ENCODE results near the gene KRT23.

DNA sequence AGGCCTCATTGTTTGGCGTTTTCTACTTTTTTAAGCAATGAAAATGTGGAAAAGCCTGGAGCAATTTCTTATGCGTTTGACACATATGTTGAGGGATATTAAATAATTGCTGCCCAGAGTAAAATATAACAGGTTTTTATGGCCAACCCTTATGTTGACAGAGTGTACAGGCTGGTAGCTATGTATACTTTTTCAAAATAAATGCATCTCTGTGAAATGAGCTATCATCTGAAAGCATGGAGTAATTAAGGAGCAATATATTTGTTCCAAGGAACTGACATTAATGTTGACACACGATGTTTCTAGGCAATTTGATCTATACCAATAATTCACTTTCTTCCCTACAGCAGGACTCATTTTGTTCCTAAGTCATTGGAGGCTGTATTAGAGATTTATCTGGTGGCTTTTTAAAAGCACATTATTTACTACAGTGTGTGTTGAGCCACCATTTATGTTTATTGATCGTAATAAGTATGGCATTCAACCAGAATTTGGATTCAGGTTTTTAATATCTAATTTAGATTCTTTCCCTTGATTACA is 40.5 kb downstream of the KRT23 start:
- TF ChIP-seq, protein P1, sequence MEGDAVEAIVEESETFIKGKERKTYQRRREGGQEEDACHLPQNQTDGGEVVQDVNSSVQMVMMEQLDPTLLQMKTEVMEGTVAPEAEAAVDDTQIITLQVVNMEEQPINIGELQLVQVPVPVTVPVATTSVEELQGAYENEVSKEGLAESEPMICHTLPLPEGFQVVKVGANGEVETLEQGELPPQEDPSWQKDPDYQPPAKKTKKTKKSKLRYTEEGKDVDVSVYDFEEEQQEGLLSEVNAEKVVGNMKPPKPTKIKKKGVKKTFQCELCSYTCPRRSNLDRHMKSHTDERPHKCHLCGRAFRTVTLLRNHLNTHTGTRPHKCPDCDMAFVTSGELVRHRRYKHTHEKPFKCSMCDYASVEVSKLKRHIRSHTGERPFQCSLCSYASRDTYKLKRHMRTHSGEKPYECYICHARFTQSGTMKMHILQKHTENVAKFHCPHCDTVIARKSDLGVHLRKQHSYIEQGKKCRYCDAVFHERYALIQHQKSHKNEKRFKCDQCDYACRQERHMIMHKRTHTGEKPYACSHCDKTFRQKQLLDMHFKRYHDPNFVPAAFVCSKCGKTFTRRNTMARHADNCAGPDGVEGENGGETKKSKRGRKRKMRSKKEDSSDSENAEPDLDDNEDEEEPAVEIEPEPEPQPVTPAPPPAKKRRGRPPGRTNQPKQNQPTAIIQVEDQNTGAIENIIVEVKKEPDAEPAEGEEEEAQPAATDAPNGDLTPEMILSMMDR (conservative IDR thresholded peaks at IDR 0.05; ENCODE audit: low read depth in 2 of 2): no peak
- no peak for TF ChIP-seq EZH2 (IDR thresholded peaks at IDR 0.05; ENCODE audit: low read depth, unreplicated experiment)
- TF ChIP-seq ZNF114 (CRISPR knock-in tag; IDR thresholded peaks at IDR 0.05): no peak
- no peak for TF ChIP-seq EZH2phosphoT487 (IDR thresholded peaks at IDR 0.05; ENCODE audit: unreplicated experiment)
- no peak for TF ChIP-seq JUNB (IDR thresholded peaks at IDR 0.05; ENCODE audit: unreplicated experiment)
- no peak for TF ChIP-seq POLR2AphosphoS5 (IDR thresholded peaks at IDR 0.05; ENCODE audit: low read depth)
- TF ChIP-seq STAT1 (IDR thresholded peaks at IDR 0.05; ENCODE audit: unreplicated experiment): no peak
- TF ChIP-seq, protein P2, sequence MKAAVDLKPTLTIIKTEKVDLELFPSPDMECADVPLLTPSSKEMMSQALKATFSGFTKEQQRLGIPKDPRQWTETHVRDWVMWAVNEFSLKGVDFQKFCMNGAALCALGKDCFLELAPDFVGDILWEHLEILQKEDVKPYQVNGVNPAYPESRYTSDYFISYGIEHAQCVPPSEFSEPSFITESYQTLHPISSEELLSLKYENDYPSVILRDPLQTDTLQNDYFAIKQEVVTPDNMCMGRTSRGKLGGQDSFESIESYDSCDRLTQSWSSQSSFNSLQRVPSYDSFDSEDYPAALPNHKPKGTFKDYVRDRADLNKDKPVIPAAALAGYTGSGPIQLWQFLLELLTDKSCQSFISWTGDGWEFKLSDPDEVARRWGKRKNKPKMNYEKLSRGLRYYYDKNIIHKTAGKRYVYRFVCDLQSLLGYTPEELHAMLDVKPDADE (IDR thresholded peaks at IDR 0.05): no peak
- TF ChIP-seq, protein P3, sequence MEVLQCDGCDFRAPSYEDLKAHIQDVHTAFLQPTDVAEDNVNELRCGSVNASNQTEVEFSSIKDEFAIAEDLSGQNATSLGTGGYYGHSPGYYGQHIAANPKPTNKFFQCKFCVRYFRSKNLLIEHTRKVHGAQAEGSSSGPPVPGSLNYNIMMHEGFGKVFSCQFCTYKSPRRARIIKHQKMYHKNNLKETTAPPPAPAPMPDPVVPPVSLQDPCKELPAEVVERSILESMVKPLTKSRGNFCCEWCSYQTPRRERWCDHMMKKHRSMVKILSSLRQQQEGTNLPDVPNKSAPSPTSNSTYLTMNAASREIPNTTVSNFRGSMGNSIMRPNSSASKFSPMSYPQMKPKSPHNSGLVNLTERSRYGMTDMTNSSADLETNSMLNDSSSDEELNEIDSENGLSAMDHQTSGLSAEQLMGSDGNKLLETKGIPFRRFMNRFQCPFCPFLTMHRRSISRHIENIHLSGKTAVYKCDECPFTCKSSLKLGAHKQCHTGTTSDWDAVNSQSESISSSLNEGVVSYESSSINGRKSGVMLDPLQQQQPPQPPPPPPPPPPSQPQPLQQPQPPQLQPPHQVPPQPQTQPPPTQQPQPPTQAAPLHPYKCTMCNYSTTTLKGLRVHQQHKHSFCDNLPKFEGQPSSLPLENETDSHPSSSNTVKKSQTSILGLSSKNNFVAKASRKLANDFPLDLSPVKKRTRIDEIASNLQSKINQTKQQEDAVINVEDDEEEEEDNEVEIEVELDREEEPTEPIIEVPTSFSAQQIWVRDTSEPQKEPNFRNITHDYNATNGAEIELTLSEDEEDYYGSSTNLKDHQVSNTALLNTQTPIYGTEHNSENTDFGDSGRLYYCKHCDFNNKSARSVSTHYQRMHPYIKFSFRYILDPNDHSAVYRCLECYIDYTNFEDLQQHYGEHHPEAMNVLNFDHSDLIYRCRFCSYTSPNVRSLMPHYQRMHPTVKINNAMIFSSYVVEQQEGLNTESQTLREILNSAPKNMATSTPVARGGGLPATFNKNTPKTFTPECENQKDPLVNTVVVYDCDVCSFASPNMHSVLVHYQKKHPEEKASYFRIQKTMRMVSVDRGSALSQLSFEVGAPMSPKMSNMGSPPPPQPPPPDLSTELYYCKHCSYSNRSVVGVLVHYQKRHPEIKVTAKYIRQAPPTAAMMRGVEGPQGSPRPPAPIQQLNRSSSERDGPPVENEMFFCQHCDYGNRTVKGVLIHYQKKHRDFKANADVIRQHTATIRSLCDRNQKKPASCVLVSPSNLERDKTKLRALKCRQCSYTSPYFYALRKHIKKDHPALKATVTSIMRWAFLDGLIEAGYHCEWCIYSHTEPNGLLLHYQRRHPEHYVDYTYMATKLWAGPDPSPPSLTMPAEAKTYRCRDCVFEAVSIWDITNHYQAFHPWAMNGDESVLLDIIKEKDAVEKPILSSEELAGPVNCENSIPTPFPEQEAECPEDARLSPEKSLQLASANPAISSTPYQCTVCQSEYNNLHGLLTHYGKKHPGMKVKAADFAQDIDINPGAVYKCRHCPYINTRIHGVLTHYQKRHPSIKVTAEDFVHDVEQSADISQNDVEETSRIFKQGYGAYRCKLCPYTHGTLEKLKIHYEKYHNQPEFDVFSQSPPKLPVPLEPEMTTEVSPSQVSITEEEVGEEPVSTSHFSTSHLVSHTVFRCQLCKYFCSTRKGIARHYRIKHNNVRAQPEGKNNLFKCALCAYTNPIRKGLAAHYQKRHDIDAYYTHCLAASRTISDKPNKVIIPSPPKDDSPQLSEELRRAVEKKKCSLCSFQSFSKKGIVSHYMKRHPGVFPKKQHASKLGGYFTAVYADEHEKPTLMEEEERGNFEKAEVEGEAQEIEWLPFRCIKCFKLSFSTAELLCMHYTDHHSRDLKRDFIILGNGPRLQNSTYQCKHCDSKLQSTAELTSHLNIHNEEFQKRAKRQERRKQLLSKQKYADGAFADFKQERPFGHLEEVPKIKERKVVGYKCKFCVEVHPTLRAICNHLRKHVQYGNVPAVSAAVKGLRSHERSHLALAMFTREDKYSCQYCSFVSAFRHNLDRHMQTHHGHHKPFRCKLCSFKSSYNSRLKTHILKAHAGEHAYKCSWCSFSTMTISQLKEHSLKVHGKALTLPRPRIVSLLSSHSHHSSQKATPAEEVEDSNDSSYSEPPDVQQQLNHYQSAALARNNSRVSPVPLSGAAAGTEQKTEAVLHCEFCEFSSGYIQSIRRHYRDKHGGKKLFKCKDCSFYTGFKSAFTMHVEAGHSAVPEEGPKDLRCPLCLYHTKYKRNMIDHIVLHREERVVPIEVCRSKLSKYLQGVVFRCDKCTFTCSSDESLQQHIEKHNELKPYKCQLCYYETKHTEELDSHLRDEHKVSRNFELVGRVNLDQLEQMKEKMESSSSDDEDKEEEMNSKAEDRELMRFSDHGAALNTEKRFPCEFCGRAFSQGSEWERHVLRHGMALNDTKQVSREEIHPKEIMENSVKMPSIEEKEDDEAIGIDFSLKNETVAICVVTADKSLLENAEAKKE (CRISPR knock-in tag; IDR thresholded peaks at IDR 0.05): no peak

Measured in GM23338 (cell line).